GM12872 (cell line): ENCODE results near the gene SS18L1.

Source experiments
- TF ChIP-seq, protein P1 (sequence below): IDR thresholded peaks from 3 replicates; pipeline ENCODE4 v1.5.1; 2011; ENCODE audit warnings: low read depth, mild to moderate bottlenecking, low read length, moderate library complexity; ENCODE audit not compliant: insufficient read depth

Gene SS18L1

DNA sequence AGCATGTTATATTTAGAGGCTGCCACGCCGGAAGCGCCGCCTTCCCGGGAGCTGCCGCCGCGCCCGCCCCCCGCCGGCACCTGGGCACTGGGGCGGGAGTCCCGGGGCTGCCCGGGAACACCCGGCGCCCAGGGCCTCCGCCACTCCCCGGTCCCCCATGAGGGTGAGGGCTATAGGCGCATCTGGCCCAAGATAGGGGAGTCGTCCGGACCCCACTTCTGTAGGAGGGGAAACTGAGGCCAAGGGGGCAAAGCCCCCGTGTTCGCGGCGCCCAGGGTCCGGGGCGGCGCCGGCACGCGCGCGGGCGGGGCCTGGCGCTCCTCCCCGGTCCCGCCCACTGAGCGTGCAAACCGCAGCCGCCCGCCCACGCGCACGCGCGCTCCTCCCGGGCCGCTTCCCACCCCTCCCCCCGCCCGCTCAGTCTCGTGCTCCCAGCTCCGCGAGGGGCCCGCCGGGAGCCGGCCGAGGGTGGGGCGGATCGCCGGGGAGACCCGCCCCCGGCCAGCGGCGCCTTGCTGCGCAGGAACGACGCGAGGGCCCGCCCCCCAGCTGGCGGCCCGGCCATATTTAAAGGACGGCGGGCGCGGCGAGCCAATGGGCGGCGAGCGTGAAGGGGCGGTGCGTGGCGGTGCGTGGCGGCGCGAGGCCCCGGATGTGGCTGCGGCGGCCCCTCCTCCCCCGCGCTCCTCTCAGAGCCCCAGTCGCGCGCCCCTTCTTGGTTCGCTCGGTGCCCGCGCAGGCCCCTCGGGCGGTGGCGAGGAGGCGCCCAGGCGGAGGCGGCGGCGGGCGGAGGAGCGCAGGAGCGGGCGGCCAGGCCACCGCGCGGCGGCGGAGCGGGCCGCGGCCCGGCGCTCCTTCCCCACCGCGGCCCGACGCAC is 21.6 kb upstream of the SS18L1 start, which contains the start of gene LSM14B:
TSS of gene LSM14B (plus strand) at position 700 of the 878 bp plus-strand sequence. CDS start 192 bp downstream, outside the sequence.
- TF ChIP-seq, protein P1, sequence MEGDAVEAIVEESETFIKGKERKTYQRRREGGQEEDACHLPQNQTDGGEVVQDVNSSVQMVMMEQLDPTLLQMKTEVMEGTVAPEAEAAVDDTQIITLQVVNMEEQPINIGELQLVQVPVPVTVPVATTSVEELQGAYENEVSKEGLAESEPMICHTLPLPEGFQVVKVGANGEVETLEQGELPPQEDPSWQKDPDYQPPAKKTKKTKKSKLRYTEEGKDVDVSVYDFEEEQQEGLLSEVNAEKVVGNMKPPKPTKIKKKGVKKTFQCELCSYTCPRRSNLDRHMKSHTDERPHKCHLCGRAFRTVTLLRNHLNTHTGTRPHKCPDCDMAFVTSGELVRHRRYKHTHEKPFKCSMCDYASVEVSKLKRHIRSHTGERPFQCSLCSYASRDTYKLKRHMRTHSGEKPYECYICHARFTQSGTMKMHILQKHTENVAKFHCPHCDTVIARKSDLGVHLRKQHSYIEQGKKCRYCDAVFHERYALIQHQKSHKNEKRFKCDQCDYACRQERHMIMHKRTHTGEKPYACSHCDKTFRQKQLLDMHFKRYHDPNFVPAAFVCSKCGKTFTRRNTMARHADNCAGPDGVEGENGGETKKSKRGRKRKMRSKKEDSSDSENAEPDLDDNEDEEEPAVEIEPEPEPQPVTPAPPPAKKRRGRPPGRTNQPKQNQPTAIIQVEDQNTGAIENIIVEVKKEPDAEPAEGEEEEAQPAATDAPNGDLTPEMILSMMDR: no peak

DNA sequence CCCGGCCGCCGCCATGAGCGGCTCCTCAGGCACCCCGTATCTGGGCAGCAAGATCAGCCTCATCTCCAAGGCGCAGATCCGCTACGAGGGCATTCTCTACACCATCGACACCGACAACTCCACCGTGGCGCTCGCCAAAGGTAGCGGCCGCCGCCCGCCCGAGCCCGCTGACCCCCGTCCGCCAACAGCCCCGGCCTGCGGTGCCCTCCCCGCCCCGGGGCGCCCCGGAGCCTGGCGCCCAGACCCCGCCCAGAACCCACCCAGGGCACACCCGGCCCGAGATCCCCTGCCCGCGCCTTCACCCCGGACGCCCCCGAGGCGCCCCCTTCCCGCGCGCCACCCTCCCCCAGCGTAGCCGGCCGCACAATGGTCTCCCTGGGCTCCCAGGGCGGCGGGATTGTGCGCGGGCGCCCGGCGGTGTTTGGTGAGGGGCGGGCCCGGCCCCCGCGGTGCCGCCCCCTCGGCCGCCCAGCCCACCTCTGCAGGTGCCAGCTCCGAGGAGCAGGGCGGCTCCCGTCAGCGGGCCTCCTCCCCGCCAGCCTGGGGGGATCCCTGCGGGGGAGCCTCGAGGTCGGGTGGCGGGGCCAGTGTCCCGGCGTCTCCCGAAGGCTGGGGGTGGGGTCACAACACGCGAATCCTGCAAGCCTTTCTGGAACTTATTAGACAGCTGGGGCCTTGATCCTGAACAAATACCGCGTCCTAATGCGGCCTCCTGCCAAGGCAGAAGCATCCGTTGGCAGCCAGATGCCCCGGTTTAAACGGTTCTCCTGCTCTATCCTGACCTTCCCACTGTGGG is 20.7 kb upstream of the SS18L1 start:
- TF ChIP-seq, protein P1: no peak

DNA sequence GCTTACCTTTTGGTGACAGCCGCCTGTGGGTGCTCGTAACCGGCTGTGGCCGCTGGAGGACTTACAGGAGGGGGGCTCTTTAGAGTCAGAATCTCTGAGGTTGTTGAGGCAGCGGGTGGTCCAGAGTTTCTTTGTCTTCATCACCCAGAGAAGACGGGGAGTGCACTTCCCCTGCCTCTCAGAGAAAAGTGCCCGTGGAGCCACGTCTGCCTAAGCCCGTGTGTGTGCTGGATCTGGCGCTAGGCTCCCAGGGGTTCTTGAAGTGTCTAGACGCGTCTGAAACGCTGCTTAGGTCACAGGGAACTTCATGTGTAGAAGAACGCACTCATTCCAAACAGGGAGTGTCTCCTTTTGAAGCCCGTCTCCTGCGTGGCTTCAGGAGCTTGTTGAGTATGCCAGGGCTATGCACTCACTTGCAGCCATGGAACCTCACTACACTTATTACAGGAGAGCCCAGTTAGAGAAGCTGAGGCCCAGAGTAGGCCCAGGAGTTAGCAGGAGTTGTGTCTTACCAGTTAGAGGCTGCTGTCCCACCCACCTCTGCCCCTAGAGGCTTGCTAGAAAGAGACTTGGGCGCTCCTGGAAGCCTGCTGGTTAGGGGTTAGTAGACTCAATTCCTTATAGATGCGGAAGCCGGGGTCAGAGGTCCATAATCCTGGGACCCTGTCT is 20.0 kb upstream of the SS18L1 start:
- TF ChIP-seq, protein P1: no peak

DNA sequence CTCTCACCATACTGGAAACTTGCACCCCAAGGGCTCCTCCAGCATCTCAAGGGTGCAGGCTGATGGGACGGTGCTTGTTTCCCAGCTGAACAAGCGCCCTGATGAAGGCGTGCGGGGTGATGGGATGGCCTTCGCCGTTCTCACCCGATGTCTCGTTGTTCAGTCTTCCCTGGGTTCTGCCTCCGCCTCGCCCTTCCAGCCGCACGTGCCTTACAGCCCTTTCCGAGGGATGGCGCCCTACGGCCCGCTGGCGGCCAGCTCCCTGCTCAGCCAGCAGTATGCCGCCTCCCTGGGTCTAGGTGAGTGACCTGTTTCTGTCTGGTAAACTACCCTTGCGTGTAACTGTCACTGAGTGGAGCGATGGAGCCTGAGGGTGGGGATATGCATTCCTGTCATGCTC is 17.4 kb upstream of the SS18L1 start:
- TF ChIP-seq, protein P1: no peak

DNA sequence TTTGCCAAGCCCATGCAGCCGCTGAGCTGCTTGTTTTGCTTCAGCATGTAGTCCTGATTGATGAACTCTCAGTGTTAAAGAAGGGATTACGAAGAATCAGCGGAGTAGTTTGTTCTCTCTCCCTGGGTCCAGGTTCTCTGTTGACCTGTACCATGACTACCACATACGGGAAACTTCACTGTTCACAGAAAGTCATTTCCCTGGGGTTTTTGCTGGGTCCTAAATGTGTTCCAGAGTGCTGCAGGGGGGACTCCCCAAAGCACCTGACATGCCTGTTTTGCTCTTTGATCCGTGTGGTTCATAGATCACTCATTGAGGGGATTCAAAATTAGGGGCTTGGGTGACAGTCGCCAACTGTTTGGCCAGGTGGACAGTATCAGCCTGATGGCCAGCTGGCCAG is 15.8 kb upstream of the SS18L1 start:
- TF ChIP-seq, protein P1: no peak

DNA sequence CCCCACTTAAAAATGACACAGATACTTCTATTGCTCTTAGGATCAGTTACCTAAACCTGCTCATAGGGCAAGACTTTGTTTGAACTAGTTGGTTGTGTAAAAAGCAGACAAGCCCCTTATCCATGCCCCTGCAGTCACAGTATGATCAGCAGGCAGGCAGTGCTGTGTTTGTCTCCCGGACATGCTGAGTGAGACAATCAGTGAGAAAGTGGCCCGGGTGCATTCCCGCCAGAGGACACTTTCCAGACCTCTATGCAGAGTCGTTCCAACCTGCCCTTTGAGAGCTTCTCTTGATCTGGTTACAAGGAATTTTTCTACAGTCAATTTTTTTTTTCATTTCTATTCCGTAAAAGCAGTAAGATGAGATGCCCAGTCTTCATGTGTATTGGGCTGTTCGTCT is 15.1 kb upstream of the SS18L1 start:
- TF ChIP-seq, protein P1: no peak
